DND-41 (cell line): ENCODE results near the gene COA4.

ENCODE experiments used
- ATAC-seq: fragments of 200-7000 bp; cut with Tn5 transposase; 3 replicates; pipeline ENCODE4 v1.9.1; 2021; ENCODE audit warnings: low read depth; ENCODE audit not compliant: insufficient read depth
- DNase-seq: peaks from one replicate; pipeline ENCODE4 v3.0.0-alpha.2; 2020
- H2AFZ ChIP-seq: 2 replicates; pipeline ENCODE4 v1.6.0; 2012; ENCODE audit warnings: low read depth, low read length
- H3K27ac ChIP-seq: 2 replicates; pipeline ENCODE4 v1.5.1; 2012; ENCODE audit warnings: low read length, inconsistent platforms
- H3K27me3 ChIP-seq: fragments of 200-600 bp; sonication (generic); 2 replicates; pipeline ENCODE4 v1.6.0; 2012; ENCODE audit warnings: low read length, mild to moderate bottlenecking, inconsistent platforms; ENCODE audit not compliant: insufficient read depth, poor library complexity
- H3K36me3 ChIP-seq: 2 replicates; pipeline ENCODE4 v1.5.1; 2012; ENCODE audit warnings: low read length, inconsistent platforms; ENCODE audit not compliant: insufficient read depth
- H3K4me1 ChIP-seq: 2 replicates; pipeline ENCODE4 v1.5.1; 2012; ENCODE audit warnings: mild to moderate bottlenecking, low read length; ENCODE audit not compliant: insufficient read depth
- H3K4me2 ChIP-seq: 2 replicates; pipeline ENCODE4 v1.6.0; 2012; ENCODE audit warnings: mild to moderate bottlenecking, moderate library complexity, low read length, inconsistent platforms; ENCODE audit not compliant: insufficient read depth
- H3K4me3 ChIP-seq, 2 experiments: fragments of 200-600 bp in 1 of 2; shearing (Covaris generic) in 1 of 2; 2 replicates each; pipeline ENCODE4 v1.5.1; 2012 to 2016; ENCODE audit warnings: inconsistent platforms in 2 of 2, low read length in 2 of 2, mild to moderate bottlenecking in 2 of 2, low read depth in 1 of 2, moderate library complexity in 1 of 2
- H3K79me2 ChIP-seq: 2 replicates; pipeline ENCODE4 v1.6.0; 2012; ENCODE audit warnings: low read length, inconsistent platforms; ENCODE audit not compliant: insufficient read depth
- H3K9ac ChIP-seq: 2 replicates; pipeline ENCODE4 v1.6.0; 2012; ENCODE audit warnings: low read depth, mild to moderate bottlenecking, inconsistent platforms, low read length, moderate library complexity
- H3K9me3 ChIP-seq: 2 replicates; pipeline ENCODE4 v1.5.1; 2012; ENCODE audit warnings: low read length, moderate library complexity, mild to moderate bottlenecking, inconsistent platforms; ENCODE audit not compliant: insufficient read depth, severe bottlenecking
- H4K20me1 ChIP-seq: 2 replicates; pipeline ENCODE4 v1.6.0; 2012; ENCODE audit warnings: low read length; ENCODE audit not compliant: insufficient read depth
- CTCF ChIP-seq: IDR thresholded peaks from 2 replicates; pipeline ENCODE4 v1.5.1; 2012; ENCODE audit warnings: borderline replicate concordance, low read length, moderate library complexity, mild to moderate bottlenecking; ENCODE audit not compliant: poor library complexity, severe bottlenecking; ENCODE audit errors: extremely low read depth
- EZH2 ChIP-seq: IDR thresholded peaks from 3 replicates; pipeline ENCODE4 v1.6.1; 2012; ENCODE audit warnings: borderline replicate concordance, low read depth, mild to moderate bottlenecking, moderate library complexity, low read length, inconsistent platforms; ENCODE audit not compliant: severe bottlenecking

Gene COA4

GRCh38 chr11:73830261-73830660 lies 46.4 kb downstream of the COA4 start:
- H2AFZ ChIP-seq, result no peak overlapping the region
- H3K4me2 ChIP-seq, result no peak overlapping the region
- no peak overlapping the region for H3K27ac ChIP-seq
- no peak for ATAC-seq
- H3K4me3 ChIP-seq, result no peak overlapping the region
- H3K4me1 ChIP-seq, result no peaks in the 10 kb centered on the region
- no peak for DNase-seq
- no peaks in the 10 kb centered on the region for H3K79me2 ChIP-seq
- no peaks in the 10 kb centered on the region for H3K27me3 ChIP-seq
- H3K36me3 ChIP-seq, result peaks cover 34% of the 10 kb centered on the region; the same call in 1 of the 2 replicates
- no peak overlapping the region for H3K9ac ChIP-seq
- H4K20me1 ChIP-seq, result no peaks in the 10 kb centered on the region
- no peak for TF ChIP-seq EZH2
- TF ChIP-seq CTCF, result no peak
- H3K9me3 ChIP-seq, result no peaks in the 10 kb centered on the region
